RWPE2 (cell line): Measurements from ENCODE around the gene DDX4.
"Not testable (repeated sequence)": the region's sequence is repeated elsewhere in the genome, so short reads cannot be mapped to it uniquely, and the experiment has no call there.

Source experiments
- ATAC-seq: fragments of 200-7000 bp; cut with Tn5 transposase; 3 replicates; pipeline ENCODE4 v1.9.1; 2021; ENCODE audit warnings: low read depth
- DNase-seq: peaks from one replicate; pipeline ENCODE4 v3.0.0-alpha.2; 2020; ENCODE audit warnings: low spot score
- H3K27ac ChIP-seq: fragments of 450-650 bp; 2 replicates; pipeline ENCODE4 v1.5.1; 2017; ENCODE audit warnings: mild to moderate bottlenecking; ENCODE audit not compliant: poor library complexity, severe bottlenecking
- H3K27me3 ChIP-seq: fragments of 250-450 bp; sonication (Bioruptor Pico); 2 replicates; pipeline ENCODE4 v1.5.1; 2021; ENCODE audit warnings: mild to moderate bottlenecking, moderate library complexity; ENCODE audit not compliant: insufficient read depth, poor library complexity, severe bottlenecking
- H3K36me3 ChIP-seq: fragments of 250-450 bp; sonication (Bioruptor Pico); 2 replicates; pipeline ENCODE4 v1.5.1; 2020; ENCODE audit warnings: low read depth, mild to moderate bottlenecking, moderate library complexity
- H3K4me1 ChIP-seq: fragments of 250-450 bp; sonication (Bioruptor Pico); 2 replicates; pipeline ENCODE4 v1.5.1; 2021; ENCODE audit warnings: mild to moderate bottlenecking, moderate library complexity; ENCODE audit not compliant: insufficient read depth, poor library complexity, severe bottlenecking
- H3K4me3 ChIP-seq: fragments of 250-450 bp; sonication (Bioruptor Pico); 2 replicates; pipeline ENCODE4 v1.5.1; 2021; ENCODE audit warnings: mild to moderate bottlenecking, moderate library complexity; ENCODE audit not compliant: severe bottlenecking
- H3K9me3 ChIP-seq: fragments of 250-450 bp; sonication (Bioruptor Pico); 2 replicates; pipeline ENCODE4 v1.5.1; 2021; ENCODE audit warnings: mild to moderate bottlenecking, moderate library complexity; ENCODE audit not compliant: severe bottlenecking
- TF ChIP-seq, protein P1 (sequence below): fragments of 450-650 bp; IDR thresholded peaks from one replicate; pipeline ENCODE4 v1.5.1; 2017; ENCODE audit warnings: mild to moderate bottlenecking, moderate library complexity; ENCODE audit not compliant: poor library complexity, severe bottlenecking

DDX4 gene

DNA sequence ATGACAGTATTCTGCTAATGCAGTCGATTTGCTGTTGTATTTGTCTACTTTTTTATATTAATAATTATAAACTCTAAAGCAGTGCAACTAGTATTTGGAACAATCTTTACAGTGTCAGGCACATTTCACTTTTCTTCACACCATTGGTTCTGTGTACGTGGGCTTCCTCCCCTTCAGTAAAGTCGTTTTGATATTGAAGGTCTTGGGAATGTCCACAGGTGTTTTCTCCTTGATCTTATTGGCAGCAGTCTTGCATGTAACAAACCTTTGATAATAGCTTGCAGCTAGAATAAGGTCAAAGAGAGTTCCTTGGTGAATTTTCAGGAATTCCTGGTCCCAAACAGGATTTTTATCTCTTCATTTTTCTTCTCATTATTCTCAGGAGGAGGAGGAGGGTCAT is 12.2 kb downstream of the DDX4 start:
- Histone ChIP-seq H3K27me3 (no peaks in the 10 kb centered on the region), H3K36me3 (no peaks in the 10 kb centered on the region), H3K9me3 (no peaks in the 10 kb centered on the region), H3K27ac (no peak overlapping the region), H3K4me3 (no peak overlapping the region), H3K4me1 (no peaks in the 10 kb centered on the region)
- ATAC-seq (no peak), DNase-seq (no peak)
- TF ChIP-seq, protein P1, sequence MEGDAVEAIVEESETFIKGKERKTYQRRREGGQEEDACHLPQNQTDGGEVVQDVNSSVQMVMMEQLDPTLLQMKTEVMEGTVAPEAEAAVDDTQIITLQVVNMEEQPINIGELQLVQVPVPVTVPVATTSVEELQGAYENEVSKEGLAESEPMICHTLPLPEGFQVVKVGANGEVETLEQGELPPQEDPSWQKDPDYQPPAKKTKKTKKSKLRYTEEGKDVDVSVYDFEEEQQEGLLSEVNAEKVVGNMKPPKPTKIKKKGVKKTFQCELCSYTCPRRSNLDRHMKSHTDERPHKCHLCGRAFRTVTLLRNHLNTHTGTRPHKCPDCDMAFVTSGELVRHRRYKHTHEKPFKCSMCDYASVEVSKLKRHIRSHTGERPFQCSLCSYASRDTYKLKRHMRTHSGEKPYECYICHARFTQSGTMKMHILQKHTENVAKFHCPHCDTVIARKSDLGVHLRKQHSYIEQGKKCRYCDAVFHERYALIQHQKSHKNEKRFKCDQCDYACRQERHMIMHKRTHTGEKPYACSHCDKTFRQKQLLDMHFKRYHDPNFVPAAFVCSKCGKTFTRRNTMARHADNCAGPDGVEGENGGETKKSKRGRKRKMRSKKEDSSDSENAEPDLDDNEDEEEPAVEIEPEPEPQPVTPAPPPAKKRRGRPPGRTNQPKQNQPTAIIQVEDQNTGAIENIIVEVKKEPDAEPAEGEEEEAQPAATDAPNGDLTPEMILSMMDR, result no peak

DNA sequence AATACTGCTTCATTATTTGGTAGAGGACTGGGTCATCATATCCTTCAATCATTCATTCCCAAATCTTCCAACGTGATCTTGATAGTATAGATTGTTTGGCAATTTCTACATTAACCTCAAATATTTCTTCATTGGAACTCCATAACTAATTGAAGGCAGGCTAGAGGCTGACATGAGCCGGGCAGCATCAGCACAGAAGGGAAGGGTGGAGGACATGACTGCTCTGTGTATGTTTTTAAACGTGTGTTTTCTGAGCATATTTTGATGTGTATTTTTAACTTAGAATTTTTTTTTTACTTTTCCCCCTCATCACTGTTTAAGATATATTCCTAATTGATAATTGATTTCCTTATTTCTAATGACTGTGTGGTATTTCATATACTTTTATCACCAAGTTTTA is 12.6 kb downstream of the DDX4 start:
- H3K27me3 ChIP-seq, result no peaks in the 10 kb centered on the region
- H3K4me1 ChIP-seq, result no peaks in the 10 kb centered on the region
- H3K27ac ChIP-seq, result no peak overlapping the region
- TF ChIP-seq, protein P1, result no peak
- ATAC-seq, result no peak
- H3K9me3 ChIP-seq, result no peaks in the 10 kb centered on the region
- no peak overlapping the region for H3K4me3 ChIP-seq
- H3K36me3 ChIP-seq, result no peaks in the 10 kb centered on the region
- no peak for DNase-seq

DNA sequence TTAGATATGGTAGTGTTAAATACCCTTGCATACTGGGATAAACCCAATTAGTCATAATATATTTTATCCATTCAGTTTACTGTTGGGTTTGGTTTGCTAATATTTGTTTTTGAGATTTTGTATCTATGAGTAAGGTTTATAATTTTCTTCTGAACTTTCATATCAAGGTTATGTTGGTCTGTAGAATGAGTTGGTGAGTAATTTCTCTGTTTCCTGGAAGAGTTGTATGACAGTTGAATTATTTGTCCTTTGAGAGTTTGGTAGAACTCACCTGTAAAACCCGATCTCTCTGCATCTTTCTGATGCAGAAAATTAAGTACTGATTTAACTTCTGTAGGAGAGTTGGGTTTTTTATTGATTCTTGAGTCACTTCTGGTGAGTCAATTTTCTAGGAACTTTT is 20.4 kb downstream of the DDX4 start:
- Histone ChIP-seq H3K4me3 (no peak overlapping the region), H3K4me1 (no peaks in the 10 kb centered on the region), H3K27me3 (no peaks in the 10 kb centered on the region), H3K36me3 (no peaks in the 10 kb centered on the region), H3K27ac (no peak overlapping the region), H3K9me3 (no peaks in the 10 kb centered on the region)
- TF ChIP-seq, protein P1, result no peak
- DNase-seq (no peak), ATAC-seq (no peak)

DNA sequence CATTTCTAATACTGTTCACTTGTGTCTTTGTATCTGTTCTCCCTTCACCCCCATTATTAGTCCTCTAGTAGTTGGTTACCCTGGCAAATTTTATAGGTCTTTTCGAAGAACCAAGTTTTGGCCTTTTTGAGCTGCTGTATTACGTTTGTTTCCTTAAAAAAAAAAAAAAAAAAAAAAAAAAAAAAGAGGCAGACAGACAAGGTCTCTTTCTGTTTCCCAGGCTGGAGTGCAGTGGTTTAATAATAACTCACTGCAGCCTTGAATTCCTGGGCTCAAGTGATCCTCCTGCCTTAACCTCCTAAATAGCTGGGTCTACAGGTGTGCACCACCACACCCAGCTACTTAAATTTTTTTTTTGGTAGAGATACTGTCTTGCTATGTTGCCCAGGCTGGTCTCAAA is 20.9 kb downstream of the DDX4 start:
- TF ChIP-seq, protein P1, result no peak
- Histone ChIP-seq H3K27ac (no peak overlapping the region), H3K27me3 (no peaks in the 10 kb centered on the region), H3K36me3 (no peaks in the 10 kb centered on the region), H3K4me3 (no peak overlapping the region), H3K9me3 (no peaks in the 10 kb centered on the region), H3K4me1 (no peaks in the 10 kb centered on the region)
- ATAC-seq (no peak), DNase-seq (no peak)

DNA sequence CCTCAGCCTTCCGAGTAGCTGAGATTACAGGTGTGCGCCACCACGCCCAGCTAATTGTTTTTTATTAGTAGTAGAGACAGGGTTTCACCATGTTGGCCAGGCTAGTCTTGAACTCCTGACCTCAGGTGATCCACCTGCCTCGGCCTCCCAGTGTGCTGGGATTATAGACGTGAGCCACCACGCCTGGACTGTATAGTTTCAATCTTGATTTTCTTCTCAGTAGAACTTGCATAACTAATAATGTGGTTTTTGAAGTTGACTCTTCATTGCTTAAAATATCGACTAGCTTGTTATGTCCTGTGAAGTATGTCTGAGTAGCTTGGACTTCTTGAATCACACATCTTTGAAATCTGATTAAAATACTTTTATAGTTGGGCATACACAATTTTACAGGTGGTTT is 23.9 kb downstream of the DDX4 start:
- not testable (repeated sequence) for H3K36me3 ChIP-seq, H3K27me3 ChIP-seq, H3K4me1 ChIP-seq

More for the DNA sequence above, 23.9 kb downstream of the DDX4 start:
- not testable (repeated sequence) for H3K9me3 ChIP-seq, DNase-seq, H3K27ac ChIP-seq, H3K4me3 ChIP-seq, ATAC-seq
